Duodenal mucosa (tissue), 2 donors: ENCODE results near the gene MAST3.

ENCODE experiments used
- H3K27ac ChIP-seq: one replicate; pipeline ENCODE4 v1.7.0; 2013; ENCODE audit warnings: low read depth, low read length
- H3K27me3 ChIP-seq, 2 donors: one replicate each; pipeline ENCODE4 v1.7.0; 2013; ENCODE audit warnings: low read length in 2 of 2, control low read depth in 1 of 2; ENCODE audit not compliant: insufficient read depth in 2 of 2, control insufficient read depth in 1 of 2
- H3K36me3 ChIP-seq, 2 donors: one replicate each; pipeline ENCODE4 v1.7.0; 2013; ENCODE audit warnings: low read length in 2 of 2, control low read depth in 1 of 2; ENCODE audit not compliant: insufficient read depth in 2 of 2, control insufficient read depth in 1 of 2
- H3K4me1 ChIP-seq, 2 donors: one replicate each; pipeline ENCODE4 v1.7.0; 2013; ENCODE audit warnings: low read length in 2 of 2, control low read depth in 1 of 2; ENCODE audit not compliant: insufficient read depth in 2 of 2, control insufficient read depth in 1 of 2
- H3K4me3 ChIP-seq, 2 donors: one replicate each; pipeline ENCODE4 v1.7.0; 2013; ENCODE audit warnings: low read length in 2 of 2, low read depth in 1 of 2
- H3K9ac ChIP-seq, 2 donors: one replicate each; pipeline ENCODE4 v1.7.0; 2013; ENCODE audit warnings: low read length in 2 of 2, low read depth in 1 of 2
- H3K9me3 ChIP-seq, 2 donors: one replicate each; pipeline ENCODE4 v1.7.0; 2013; ENCODE audit warnings: low read length in 2 of 2, control low read depth in 1 of 2; ENCODE audit not compliant: control insufficient read depth in 1 of 2

Gene MAST3

DNA sequence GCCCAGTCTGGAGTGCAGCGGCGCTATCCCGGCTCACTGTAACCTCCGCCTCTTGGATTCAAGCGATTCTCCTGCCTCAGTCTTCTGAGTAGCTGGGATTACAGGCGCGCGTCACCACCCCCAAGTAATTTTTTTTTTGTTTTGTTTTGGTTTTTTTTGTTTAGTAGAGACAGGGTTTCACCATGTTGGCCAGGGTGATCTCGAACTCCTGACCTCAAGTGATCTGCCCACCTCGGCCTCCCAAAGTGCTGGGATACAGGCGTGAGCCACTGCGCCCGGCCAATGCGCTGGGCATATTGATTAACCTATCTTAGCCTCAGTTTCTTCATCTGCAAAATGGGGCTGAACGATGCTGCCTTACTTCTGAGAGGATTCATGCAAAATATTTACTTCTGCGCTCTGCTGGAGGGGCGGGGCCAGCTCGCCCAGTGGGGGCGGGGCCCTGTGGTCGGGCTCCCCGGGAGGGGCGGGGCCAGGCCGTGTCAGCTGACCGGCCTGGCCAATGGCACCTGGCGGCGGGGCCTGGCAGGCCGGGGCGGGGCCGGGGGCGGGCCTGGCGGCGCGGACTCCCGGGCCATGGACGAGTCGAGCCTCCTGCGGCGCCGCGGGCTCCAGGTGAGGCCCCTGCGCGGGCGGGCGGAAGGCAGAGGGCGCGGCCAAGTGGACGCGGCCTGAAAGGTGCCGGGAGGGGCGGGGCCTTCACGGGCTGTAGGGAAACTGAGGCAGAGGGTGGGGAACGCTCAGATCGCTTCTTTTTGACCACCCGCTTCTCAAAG lies at the start of gene MAST3:
Gene MAST3, plus strand, starts transcription at position 562 of the 776 bp plus-strand sequence. Its CDS starts 15 bp downstream, at position 577.
- Histone ChIP-seq H3K36me3 (no peaks in the 10 kb centered on the region), H3K27me3 (peaks cover 0 to 8% of the 10 kb centered on the region in 2 donors), H3K27ac (no peak within 1 kb of the TSS), H3K4me1 (peaks cover 13 to 15% of the 10 kb centered on the region in 2 donors), H3K9ac (peak within 1 kb of the TSS; percentile 69 to 78), H3K4me3 (peak within 1 kb of the TSS; percentile 69 to 80), H3K9me3 (no peaks in the 10 kb centered on the region)

- Histone ChIP-seq H3K27ac (peak overlapping the region; percentile 20), H3K9me3 (no peaks in the 10 kb centered on the region), H3K4me3 (no peak overlapping the region), H3K9ac (no peak overlapping the region), H3K4me1 (peaks cover 16% of the 10 kb centered on the region in 2 donors), H3K27me3 (peaks cover 0 to 3% of the 10 kb centered on the region in 2 donors), H3K36me3 (no peaks in the 10 kb centered on the region)
These were observed 48.2 kb upstream of the MAST3 start for GRCh38 chr19:18049385-18049784.

DNA sequence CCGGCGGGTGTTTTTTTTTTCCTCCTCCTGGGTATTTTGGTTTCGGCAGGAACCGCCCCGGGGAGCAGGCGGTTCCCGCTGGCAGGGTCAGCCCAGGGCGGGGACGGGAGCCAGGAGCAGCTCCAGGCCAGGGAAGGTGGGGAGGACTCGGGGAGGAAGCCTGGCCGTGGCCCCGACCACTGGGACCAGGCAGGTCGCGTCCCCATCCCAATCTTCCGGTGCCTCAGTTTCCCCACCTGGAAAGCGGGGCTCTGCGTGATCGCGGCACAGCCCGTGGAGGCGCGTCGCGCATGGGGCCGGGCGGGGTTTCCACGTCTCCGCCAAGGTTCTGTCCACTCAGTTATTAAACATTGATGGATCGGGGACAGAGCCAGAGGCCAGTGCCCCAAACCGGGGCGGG lies 45.7 kb upstream of the MAST3 start:
- no peaks in the 10 kb centered on the region for H3K36me3 ChIP-seq
- no peak overlapping the region for H3K9ac ChIP-seq
- no peaks in the 10 kb centered on the region for H3K9me3 ChIP-seq
- no peak overlapping the region for H3K27ac ChIP-seq
- peaks cover 0 to 8% of the 10 kb centered on the region in 2 donors for H3K4me1 ChIP-seq
- H3K27me3 ChIP-seq = peaks cover 0 to 3% of the 10 kb centered on the region in 2 donors
- H3K4me3 ChIP-seq = no peak overlapping the region

DNA sequence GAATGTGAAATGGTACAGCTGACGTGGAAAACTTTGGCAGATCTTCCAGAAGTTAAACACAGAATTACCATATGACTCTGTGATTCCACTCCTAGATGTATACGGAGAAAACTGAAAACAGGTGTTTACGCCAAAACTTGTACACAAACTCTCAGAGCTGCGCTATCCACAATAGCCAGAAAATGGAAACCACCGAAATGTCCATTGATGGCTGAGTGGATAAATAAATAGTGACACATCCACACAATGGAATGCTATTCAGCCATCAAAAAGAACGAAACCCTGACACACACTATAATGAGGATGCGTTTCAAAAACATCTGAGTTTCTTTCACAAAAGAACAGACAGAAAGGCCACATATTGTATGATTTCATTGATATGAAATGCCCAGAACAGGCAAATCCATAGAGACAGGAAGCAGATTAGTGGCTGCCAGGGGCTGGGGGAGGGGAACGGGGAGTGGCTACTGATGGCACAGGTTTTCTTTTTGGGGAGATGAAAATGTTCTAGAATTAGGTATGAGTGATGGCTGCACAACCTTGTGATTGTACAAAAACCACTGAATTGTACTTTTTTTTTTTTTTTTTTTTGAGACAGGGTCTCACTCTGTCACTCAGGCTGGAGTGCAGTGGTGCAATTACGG lies 43.9 kb upstream of the MAST3 start:
- H3K4me1 ChIP-seq = peaks cover 6 to 12% of the 10 kb centered on the region in 2 donors
- H3K9me3 ChIP-seq = no peaks in the 10 kb centered on the region
- no peak overlapping the region for H3K9ac ChIP-seq
- H3K27ac ChIP-seq = no peak overlapping the region
- peaks cover 0 to 3% of the 10 kb centered on the region in 2 donors for H3K27me3 ChIP-seq
- no peak overlapping the region for H3K4me3 ChIP-seq
- no peaks in the 10 kb centered on the region for H3K36me3 ChIP-seq

- no peak overlapping the region for H3K9ac ChIP-seq
- no peak overlapping the region for H3K27ac ChIP-seq
- peaks cover 4 to 13% of the 10 kb centered on the region in 2 donors for H3K4me1 ChIP-seq
- H3K36me3 ChIP-seq = no peaks in the 10 kb centered on the region
- no peaks in the 10 kb centered on the region for H3K9me3 ChIP-seq
- peaks cover 0 to 3% of the 10 kb centered on the region in 2 donors for H3K27me3 ChIP-seq
- H3K4me3 ChIP-seq = no peak overlapping the region
These were observed 41.6 kb upstream of the MAST3 start for GRCh38 chr19:18055967-18056366.

GRCh38 chr19:18057557-18057956 lies 40.0 kb upstream of the MAST3 start:
- Histone ChIP-seq H3K36me3 (no peaks in the 10 kb centered on the region), H3K9me3 (no peaks in the 10 kb centered on the region), H3K4me3 (no peak overlapping the region), H3K4me1 (peaks cover 4 to 13% of the 10 kb centered on the region in 2 donors), H3K27me3 (peaks cover 0 to 3% of the 10 kb centered on the region in 2 donors), H3K9ac (no peak overlapping the region), H3K27ac (no peak overlapping the region)

GRCh38 chr19:18058208-18059009 lies 39.2 kb upstream of the MAST3 start:
- H3K9me3 ChIP-seq = no peaks in the 10 kb centered on the region
- H3K27me3 ChIP-seq = peaks cover 0 to 3% of the 10 kb centered on the region in 2 donors
- no peaks in the 10 kb centered on the region for H3K36me3 ChIP-seq
- peaks cover 4 to 13% of the 10 kb centered on the region in 2 donors for H3K4me1 ChIP-seq
- peak overlapping the region; percentile 30 to 51 for H3K4me3 ChIP-seq
- H3K9ac ChIP-seq = peak overlapping the region; percentile 54 to 57
- peak overlapping the region; percentile 58 for H3K27ac ChIP-seq

GRCh38 chr19:18059297-18059696 lies 38.3 kb upstream of the MAST3 start:
- peaks cover 4 to 13% of the 10 kb centered on the region in 2 donors for H3K4me1 ChIP-seq
- no peaks in the 10 kb centered on the region for H3K9me3 ChIP-seq
- H3K27ac ChIP-seq = no peak overlapping the region
- H3K4me3 ChIP-seq = no peak overlapping the region
- H3K36me3 ChIP-seq = no peaks in the 10 kb centered on the region
- no peak overlapping the region for H3K9ac ChIP-seq
- peaks cover 0 to 3% of the 10 kb centered on the region in 2 donors for H3K27me3 ChIP-seq

GRCh38 chr19:18059902-18060301 lies 37.7 kb upstream of the MAST3 start:
- Histone ChIP-seq H3K9ac (no peak overlapping the region), H3K4me1 (peaks cover 4 to 13% of the 10 kb centered on the region in 2 donors), H3K4me3 (no peak overlapping the region), H3K27ac (no peak overlapping the region), H3K36me3 (no peaks in the 10 kb centered on the region), H3K27me3 (peaks cover 0 to 3% of the 10 kb centered on the region in 2 donors), H3K9me3 (no peaks in the 10 kb centered on the region)
